K562 (cell line): Measurements from ENCODE around the gene EIF4E1B. TPM values are rescaled to one million over a fixed set of nuclear protein-coding genes. Genes with fewer than 3 reads are reported as not detected.

Experiments used
- ATAC-seq: fragments of 200-7000 bp; cut with Tn5 transposase; 3 replicates; pipeline ENCODE4 v1.9.1; 2020; ENCODE audit warnings: moderate library complexity
- BruUV-seq: library from RNA; stranded (reverse); fragments of 400-500 nt; replicated peaks from 2 replicates; lab custom pipeline; 2021; lab: Mats Ljungman, UMichigan
- CTCF ChIA-PET: fragments of 300-600 bp; formaldehyde crosslinking; extraction: SDS; loops from one replicate; lab custom pipeline; 2021; ENCODE audit warnings: low intra/inter-chr PET ratio; lab: Yijun Ruan, JAX
- POLR2A ChIA-PET: fragments of 300-600, 350-650 bp; sonication (Branson Sonifier 250); formaldehyde crosslinking; extraction: SDS; loops from one replicate; lab custom pipeline; 2021; ENCODE audit warnings: antibody characterized with exemption, inconsistent platforms; lab: Yijun Ruan, JAX
- DNase-seq, 4 experiments: peaks; one replicate each; pipeline versions ENCODE4 v3.0.0 to v3.0.0-alpha.2; 2011 to 2018; ENCODE audit warnings: low spot score in 3 of 4, mixed read lengths in 3 of 4; ENCODE audit errors: extremely low read depth in 1 of 4
- FAIRE-seq: peaks from 2 replicates; lab custom pipeline; 2011; peaks lifted over from hg19 to GRCh38; lab: Jason Lieb, UNC
- H2AFZ ChIP-seq: 2 replicates; pipeline ENCODE4 v1.6.0; 2011; ENCODE audit warnings: low read depth, low read length, control low read depth, inconsistent platforms
- H3K27ac ChIP-seq: fragments of 200-600 bp; 3 replicates; pipeline ENCODE4 v1.8.0; 2011; ENCODE audit warnings: low read depth, mild to moderate bottlenecking, control low read depth, inconsistent platforms, low read length, moderate library complexity, mixed read lengths; ENCODE audit errors: extremely low read depth
- H3K27me3 ChIP-seq, 2 experiments: fragments of 300-600 bp in 1 of 2; 2 replicates in 1 of 2; 3 replicates in 1 of 2; pipeline versions ENCODE4 v1.6.0 to v1.8.0; 2011; ENCODE audit warnings: inconsistent platforms in 2 of 2, low read length in 2 of 2, mild to moderate bottlenecking in 1 of 2, mixed read lengths in 1 of 2, moderate library complexity in 1 of 2; ENCODE audit not compliant: control insufficient read depth in 2 of 2, insufficient read depth in 2 of 2
- H3K36me3 ChIP-seq: fragments of 300-600 bp; 3 replicates; pipeline ENCODE4 v1.8.0; 2011; ENCODE audit warnings: mild to moderate bottlenecking, low read length, inconsistent platforms; ENCODE audit not compliant: control insufficient read depth, insufficient read depth
- H3K4me1 ChIP-seq, 2 experiments: fragments of 200-600 bp in 1 of 2; replicated peaks in 1 of 2; 2 replicates in 1 of 2; 3 replicates in 1 of 2; pipeline versions ENCODE4 v1.5.1 to v1.8.0; 2011; ENCODE audit warnings: inconsistent platforms in 2 of 2, low read length in 2 of 2, mild to moderate bottlenecking in 1 of 2, mixed read lengths in 1 of 2, moderate library complexity in 1 of 2; ENCODE audit not compliant: control insufficient read depth in 2 of 2, insufficient read depth in 2 of 2
- H3K4me2 ChIP-seq: 2 replicates; pipeline ENCODE4 v1.6.1; 2011; ENCODE audit warnings: low read length, control low read depth, inconsistent platforms, mixed read lengths; ENCODE audit not compliant: insufficient read depth
- H3K4me3 ChIP-seq: fragments of 200-600 bp; sonication (generic), shearing (Covaris generic); 2 replicates; pipeline ENCODE4 v1.5.1; 2016; ENCODE audit warnings: control low read depth, inconsistent platforms
- H3K79me2 ChIP-seq: fragments of 200-600 bp; 3 replicates; pipeline ENCODE4 v1.8.0; 2011; ENCODE audit warnings: low read length, inconsistent platforms; ENCODE audit not compliant: control insufficient read depth, insufficient read depth
- H3K9ac ChIP-seq, 2 experiments: 2 replicates each; pipeline versions ENCODE4 v1.6.0 to v1.6.1; 2011; ENCODE audit warnings: low read depth in 2 of 2, low read length in 2 of 2, control low read depth in 1 of 2, inconsistent platforms in 1 of 2, mild to moderate bottlenecking in 1 of 2, mixed read lengths in 1 of 2; ENCODE audit not compliant: insufficient read depth in 1 of 2
- H3K9me1 ChIP-seq: one replicate; pipeline ENCODE4 v1.6.0; 2011; ENCODE audit warnings: inconsistent platforms, mild to moderate bottlenecking, low read length, moderate library complexity; ENCODE audit not compliant: control insufficient read depth, insufficient read depth
- H3K9me3 ChIP-seq: replicated peaks from 2 replicates; pipeline ENCODE4 v1.5.1; 2011; ENCODE audit warnings: low read depth, low read length, inconsistent platforms; ENCODE audit not compliant: control insufficient read depth, insufficient read depth
- H4K20me1 ChIP-seq: replicated peaks from 2 replicates; pipeline ENCODE4 v1.6.1; 2011; ENCODE audit warnings: low read length, inconsistent platforms, mixed read lengths; ENCODE audit not compliant: control insufficient read depth, insufficient read depth
- ATF4 ChIP-seq: fragments of 450-650 bp; formaldehyde crosslinking; IDR thresholded peaks from 2 replicates; pipeline ENCODE4 v1.4.0; 2022; ENCODE audit warnings: mild to moderate bottlenecking, moderate library complexity
- BCLAF1 ChIP-seq, 2 experiments: fragments of 450-650 bp in 1 of 2; IDR thresholded peaks; 2 replicates each; pipeline ENCODE4 v1.6.1; 2011 to 2017; ENCODE audit warnings: low read depth in 2 of 2, antibody characterized with exemption in 1 of 2, borderline replicate concordance in 1 of 2, low read length in 1 of 2, mild to moderate bottlenecking in 1 of 2, mixed read lengths in 1 of 2; ENCODE audit not compliant: control insufficient read depth in 1 of 2
- ERF ChIP-seq: fragments of 450-650 bp; formaldehyde crosslinking; IDR thresholded peaks from 2 replicates; pipeline ENCODE4 v1.4.0; 2020; ENCODE audit warnings: mild to moderate bottlenecking, mixed read lengths
- ILK ChIP-seq: fragments of 450-650 bp; IDR thresholded peaks from 2 replicates; pipeline ENCODE4 v1.6.1; 2016; ENCODE audit warnings: missing genetic modification characterization, low read depth, mild to moderate bottlenecking, missing compliant biosample characterization, moderate library complexity, borderline replicate concordance
- RBM14 ChIP-seq: fragments of 200-400 bp; formaldehyde crosslinking; IDR thresholded peaks from 2 replicates; pipeline ENCODE4 v1.6.1; 2018; ENCODE audit warnings: low read depth, mild to moderate bottlenecking, low read length, moderate library complexity, borderline replicate concordance; ENCODE audit not compliant: insufficient read depth
- RBM22 ChIP-seq: fragments of 200-400 bp; formaldehyde crosslinking; IDR thresholded peaks from 2 replicates; pipeline ENCODE4 v1.6.1; 2018; ENCODE audit warnings: low read length, low read depth; ENCODE audit not compliant: poor library complexity, severe bottlenecking
- RNF2 ChIP-seq: sonication (generic); IDR thresholded peaks from 2 replicates; pipeline ENCODE4 v1.6.1; 2016
- SMARCE1 ChIP-seq: fragments of 450-650 bp; IDR thresholded peaks from 2 replicates; pipeline ENCODE4 v1.7.1; 2016; ENCODE audit warnings: mild to moderate bottlenecking
- SNIP1 ChIP-seq: fragments of 450-650 bp; IDR thresholded peaks from 2 replicates; pipeline ENCODE4 v1.7.1; 2017; ENCODE audit warnings: low read depth, mild to moderate bottlenecking
- ZKSCAN1 ChIP-seq: fragments of 150-350 bp; IDR thresholded peaks from 2 replicates; pipeline ENCODE4 v1.6.1; 2016; ENCODE audit warnings: low read depth, low read length
- ZNF134 ChIP-seq: fragments of 250-450 bp; sonication (Bioruptor Pico); conservative IDR thresholded peaks from 2 replicates; pipeline ENCODE4 v1.4.0; 2020
- ZNF592 ChIP-seq: fragments of 450-650 bp; IDR thresholded peaks from 2 replicates; pipeline ENCODE4 v1.6.1; 2017; ENCODE audit warnings: antibody characterized with exemption, mild to moderate bottlenecking
- WGBS: fragments of 100-300 bp; shearing (Covaris generic); methylation state at CpG from one replicate; pipeline ENCODE4 v1.1.6; 2016; ENCODE audit warnings: low coverage, mixed read lengths; ENCODE audit not compliant: insufficient coverage; ENCODE audit errors: missing lambda C conversion rate; 5-methylcytosine and 5-hydroxymethylcytosine counted together
- in situ Hi-C: fragments of 300-500 bp; cut with MboI; formaldehyde crosslinking; loops from 4 replicates; pipeline ENCODE4 v1.15.0; 2018; ENCODE audit warnings: inconsistent platforms, mixed read lengths
- intact Hi-C: fragments of 100-400 bp; cut with micrococcal nuclease; formaldehyde crosslinking; loops from 2 replicates; pipeline ENCODE4 v1.14.2; 2022
- polyA plus RNA-seq, 8 experiments: library from polyadenylated mRNA; depleted of rRNA in 4 of 8; stranded (reverse) in 5 of 8; unstranded in 3 of 8; fragments of >200 nt; fragmentation: Nextera tagmentation in 2 of 8; fragmentation: Illumina TruSeq in 1 of 8; extraction: Ambion mirVana in 2 of 8; extraction: Trizol in 1 of 8; gene quantifications; 2 replicates each; pipeline versions ENCODE4 v1.2.1 to v1.2.3, GENCODE V29; 2011 to 2014; ENCODE audit warnings: inconsistent platforms in 1 of 8, missing spikeins in 1 of 8
- total RNA-seq, 7 experiments: library from RNA; depleted of rRNA in 6 of 7; stranded (reverse); fragments of >200 nt in 6 of 7; fragmentation: Illumina TruSeq in 2 of 7; extraction: Trizol in 2 of 7; gene quantifications; 2 replicates each; pipeline versions ENCODE4 v1.2.1 to v1.2.3, GENCODE V29; 2011 to 2021; ENCODE audit warnings: low replicate concordance in 1 of 7

The EIF4E1B gene
- total and polyA plus RNA-seq, 9 of the 15 experiments (the other 6 are each of a cell fraction or from before 2014, with no cell fraction given), result not detected

DNA sequence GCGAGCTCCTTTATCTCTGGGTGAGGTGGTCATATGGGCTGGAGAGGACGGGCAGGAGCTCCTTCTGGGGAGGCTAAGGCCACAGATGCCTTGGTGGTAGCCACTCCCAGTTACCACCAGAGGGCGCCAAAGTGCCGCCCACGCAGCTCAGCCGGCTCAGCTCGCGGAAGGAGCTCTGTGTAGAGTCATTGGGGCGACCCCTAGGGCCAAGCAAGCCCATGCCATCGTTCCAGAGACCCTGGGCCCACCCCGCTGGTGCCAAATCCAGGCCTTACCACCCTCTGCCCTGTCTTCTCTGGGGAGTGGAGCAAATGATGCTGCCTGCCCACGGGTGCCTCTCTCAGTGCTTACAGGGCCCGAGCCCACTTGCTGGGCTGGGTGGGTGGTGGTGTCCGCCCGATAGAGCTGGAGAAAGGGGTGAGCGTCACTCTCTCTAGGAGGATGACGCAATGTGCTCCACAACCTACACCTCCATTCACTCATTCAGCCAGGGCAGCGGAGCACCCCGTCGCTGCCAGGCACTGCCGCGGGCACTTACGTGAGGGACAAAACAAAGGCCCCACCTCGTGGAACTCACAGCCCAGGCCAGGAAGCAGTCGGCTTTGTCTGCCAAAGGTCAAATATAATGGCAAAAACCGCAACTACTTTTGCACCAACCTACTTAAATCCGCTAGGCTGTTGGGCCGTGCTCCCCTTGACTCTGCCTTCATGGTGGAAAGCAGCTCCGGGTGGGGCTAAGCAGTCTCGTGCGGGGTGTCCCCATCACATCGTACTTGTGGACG lies 30.6 kb downstream of the EIF4E1B start:
- peaks cover 0 to 24% of the 10 kb centered on the region in 2 experiments; a peak in 2 of 5 replicates for H3K4me1 ChIP-seq
- ATAC-seq (peak; percentile 96), DNase-seq (peak; percentile 89 to 92 (median 90)), FAIRE-seq (peak; percentile 89)
- H3K9me1 ChIP-seq, result no peaks in the 10 kb centered on the region
- no peak overlapping the region for H2AFZ ChIP-seq
- 22% methylated on average over 31 of the region's 33 CpGs for WGBS
- H3K4me3 ChIP-seq, result no peak overlapping the region
- no peak overlapping the region for H3K27ac ChIP-seq
- ChIA-PET CTCF (interaction anchor here (0.7 to 1.4 kb wide), 6 partner anchors 10 to 451 kb away, joined by 3 to 8 read pairs (median 4); no protein-coding TSS in a partner anchor), POLR2A (interaction anchor here (0.6 to 1.9 kb wide), 8 partner anchors 9 to 453 kb away, joined by 3 to 6 read pairs (median 4); partner anchors contain the start of gene TSPAN17)
- in situ Hi-C loops, result loop anchor here (5.0 to 10.0 kb wide), 2 partner anchors 294 to 451 kb away; no protein-coding TSS in a partner anchor
- H3K9me3 ChIP-seq, result no peaks in the 10 kb centered on the region
- H3K9ac ChIP-seq, result peak overlapping the region in 1 of 2 experiments; percentile 69; a peak in 2 of 4 replicates
- peaks cover 11% of the 10 kb centered on the region; the same call in 1 of the 3 replicates for H3K36me3 ChIP-seq
- peaks cover 13% of the 10 kb centered on the region; the same call in 1 of the 2 replicates for H4K20me1 ChIP-seq
- peaks cover 20 to 47% of the 10 kb centered on the region in 2 experiments for H3K27me3 ChIP-seq
- H3K4me2 ChIP-seq, result peak overlapping the region; percentile 40; the same call in 1 of the 2 replicates
- intact Hi-C loops, result loop anchor here (1.0 to 10.0 kb wide), 3 partner anchors 144 to 451 kb away; no protein-coding TSS in a partner anchor
- no TSS peak for BruUV-seq
- H3K79me2 ChIP-seq, result no peaks in the 10 kb centered on the region
- no peak for TF ChIP-seq SMARCE1
- no peak for TF ChIP-seq RBM22
- TF ChIP-seq ATF4 (CRISPR knock-in tag), result no peak
- no peak for TF ChIP-seq BCLAF1 (IDR thresholded peaks at IDR 0.05; ENCODE audit: borderline replicate concordance in 1 of 2, control insufficient read depth in 1 of 2, low read depth in 2 of 2, low read length in 1 of 2)
- no peak for TF ChIP-seq RBM14
- no peak for TF ChIP-seq SNIP1
- TF ChIP-seq ZNF592, result no peak
- no peak for TF ChIP-seq RNF2
- TF ChIP-seq ZNF134 (CRISPR knock-in tag), result no peak
- TF ChIP-seq ZKSCAN1, result no peak
- TF ChIP-seq ILK (tag), result no peak
- TF ChIP-seq ERF (CRISPR knock-in tag), result no peak
